ENCODE data around the gene PRRT4.

DNA sequence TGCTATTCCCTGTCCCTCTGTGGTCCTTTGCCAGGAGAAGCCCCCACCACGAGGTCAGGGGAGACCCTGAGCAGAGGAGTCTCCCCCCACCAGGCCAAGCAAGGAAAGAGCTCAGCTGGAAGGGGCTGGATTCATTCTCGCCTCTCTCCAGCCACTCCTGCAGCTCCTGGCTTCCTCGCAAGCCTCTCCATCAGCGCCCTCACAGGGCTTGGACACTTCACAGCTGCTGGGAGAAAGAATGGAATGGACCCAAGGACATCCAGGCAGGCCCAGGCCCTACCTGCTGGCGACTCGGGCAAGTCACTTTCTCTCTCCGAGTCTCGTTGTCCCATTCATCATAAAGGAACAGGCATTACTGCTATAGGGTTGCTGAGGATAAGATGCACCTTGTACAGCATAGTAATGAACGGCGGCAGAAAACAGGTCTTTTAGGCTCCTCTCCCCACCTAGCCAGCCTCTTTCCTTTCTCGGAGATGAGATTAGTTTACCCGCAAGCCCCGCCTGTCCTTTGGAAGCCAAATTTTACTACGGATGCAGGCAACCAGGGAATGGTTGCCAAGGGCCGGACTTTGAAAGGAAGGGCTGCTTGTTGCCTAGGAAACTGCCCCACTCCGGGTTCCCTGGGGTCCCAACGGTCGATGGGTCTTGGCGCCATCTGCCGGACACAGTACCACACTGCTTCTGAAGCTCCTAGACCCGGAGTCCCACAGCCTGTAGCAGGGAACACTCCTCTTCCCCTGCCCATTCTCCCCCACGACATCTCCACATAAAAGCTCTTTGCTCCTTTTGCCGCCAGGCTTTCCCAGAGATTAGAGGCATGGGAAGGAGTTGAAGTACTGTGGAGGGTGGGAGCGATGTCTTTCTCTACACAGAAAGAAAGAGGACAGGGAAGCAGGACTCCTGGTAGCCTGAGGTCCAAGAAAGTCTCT is 26.0 kb upstream of the PRRT4 start:
- TF ChIP-seq, protein P1, sequence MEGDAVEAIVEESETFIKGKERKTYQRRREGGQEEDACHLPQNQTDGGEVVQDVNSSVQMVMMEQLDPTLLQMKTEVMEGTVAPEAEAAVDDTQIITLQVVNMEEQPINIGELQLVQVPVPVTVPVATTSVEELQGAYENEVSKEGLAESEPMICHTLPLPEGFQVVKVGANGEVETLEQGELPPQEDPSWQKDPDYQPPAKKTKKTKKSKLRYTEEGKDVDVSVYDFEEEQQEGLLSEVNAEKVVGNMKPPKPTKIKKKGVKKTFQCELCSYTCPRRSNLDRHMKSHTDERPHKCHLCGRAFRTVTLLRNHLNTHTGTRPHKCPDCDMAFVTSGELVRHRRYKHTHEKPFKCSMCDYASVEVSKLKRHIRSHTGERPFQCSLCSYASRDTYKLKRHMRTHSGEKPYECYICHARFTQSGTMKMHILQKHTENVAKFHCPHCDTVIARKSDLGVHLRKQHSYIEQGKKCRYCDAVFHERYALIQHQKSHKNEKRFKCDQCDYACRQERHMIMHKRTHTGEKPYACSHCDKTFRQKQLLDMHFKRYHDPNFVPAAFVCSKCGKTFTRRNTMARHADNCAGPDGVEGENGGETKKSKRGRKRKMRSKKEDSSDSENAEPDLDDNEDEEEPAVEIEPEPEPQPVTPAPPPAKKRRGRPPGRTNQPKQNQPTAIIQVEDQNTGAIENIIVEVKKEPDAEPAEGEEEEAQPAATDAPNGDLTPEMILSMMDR (IDR thresholded peaks at IDR 0.05; ENCODE audit: low read depth, low read length) = peak; percentile 95
- no peak for TF ChIP-seq POLR2A (IDR thresholded peaks at IDR 0.05; ENCODE audit: extremely low read depth, insufficient read length)
